H1 (cell line): ENCODE measurements around the gene HOXD10. TPM values are rescaled to one million over a fixed set of nuclear protein-coding genes. Genes with fewer than 3 reads are reported as not detected.
A peak's percentile ranks its signal among the peaks of the same experiment; 100 is the strongest.

Experiments used
- CTCF ChIA-PET: fragments of 300-600 bp; sonication (Branson Sonifier 250); formaldehyde crosslinking; loops from one replicate; lab custom pipeline; 2021; ENCODE audit not compliant: partially characterized antibody; lab: Charles Lee
- POLR2A ChIA-PET: fragments of 300-600 bp; sonication (Branson Sonifier 250); formaldehyde crosslinking; loops from one replicate; lab custom pipeline; 2021; ENCODE audit warnings: inconsistent platforms; ENCODE audit not compliant: partially characterized antibody; lab: Charles Lee
- DNase-seq, 2 experiments: peaks; one replicate each; pipeline versions ENCODE4 v3.0.0 to v3.0.0-alpha.2; 2010 to 2022; ENCODE audit warnings: low spot score in 2 of 2, low read depth in 1 of 2, mixed read lengths in 1 of 2
- FAIRE-seq: peaks from 2 replicates; lab custom pipeline; 2011; peaks lifted over from hg19 to GRCh38; lab: Jason Lieb, UNC
- H2AFZ ChIP-seq: 2 replicates; pipeline ENCODE4 v1.8.1; 2012; ENCODE audit warnings: low read length, inconsistent platforms
- H2AK5ac ChIP-seq: 2 replicates; pipeline ENCODE4 v1.6.1; 2013; ENCODE audit warnings: low read depth, low read length
- H2BK120ac ChIP-seq: replicated peaks from 2 replicates; pipeline ENCODE3; 2013; ENCODE audit warnings: low read depth, low read length, inconsistent platforms
- H2BK12ac ChIP-seq: 2 replicates; pipeline ENCODE4 v1.6.1; 2013; ENCODE audit warnings: low read depth, low read length
- H2BK15ac ChIP-seq: 2 replicates; pipeline ENCODE4 v1.6.1; 2013; ENCODE audit warnings: low read length
- H2BK20ac ChIP-seq: 2 replicates; pipeline ENCODE4 v1.6.1; 2013; ENCODE audit warnings: low read length
- H2BK5ac ChIP-seq: 2 replicates; pipeline ENCODE4 v1.6.1; 2013; ENCODE audit warnings: low read depth, low read length
- H3K14ac ChIP-seq: 2 replicates; pipeline ENCODE4 v1.6.1; 2013; ENCODE audit warnings: inconsistent platforms; ENCODE audit not compliant: insufficient read length
- H3K18ac ChIP-seq: 2 replicates; pipeline ENCODE4 v1.6.1; 2013; ENCODE audit warnings: low read length; ENCODE audit errors: extremely low read depth
- H3K23ac ChIP-seq: 2 replicates; pipeline ENCODE4 v1.6.1; 2013; ENCODE audit warnings: inconsistent platforms; ENCODE audit not compliant: insufficient read length
- H3K23me2 ChIP-seq: 2 replicates; pipeline ENCODE4 v1.6.1; 2013; ENCODE audit warnings: low read depth, low read length
- H3K27ac ChIP-seq: 2 replicates; pipeline ENCODE4 v1.6.1; 2011; ENCODE audit warnings: low read depth, low read length, inconsistent platforms
- H3K27me3 ChIP-seq, 4 experiments: replicated peaks in 1 of 4; 1 replicate in 1 of 4; 2 replicates in 3 of 4; pipeline versions ENCODE4 v1.6.1 to v1.8.1; 2011 to 2013; ENCODE audit warnings: low read length in 3 of 4, mild to moderate bottlenecking in 3 of 4, inconsistent platforms in 2 of 4, mixed read lengths in 2 of 4, moderate library complexity in 1 of 4; ENCODE audit not compliant: control insufficient read depth in 3 of 4, insufficient read depth in 3 of 4; ENCODE audit errors: extremely low read depth in 1 of 4
- H3K36me3 ChIP-seq, 4 experiments: 2 replicates each; pipeline versions ENCODE4 v1.6.1 to v1.8.1; 2011 to 2013; ENCODE audit warnings: mild to moderate bottlenecking in 4 of 4, low read length in 3 of 4, moderate library complexity in 2 of 4, control low read depth in 1 of 4, inconsistent platforms in 1 of 4; ENCODE audit not compliant: insufficient read depth in 4 of 4, control insufficient read depth in 2 of 4
- H3K4ac ChIP-seq: replicated peaks from 2 replicates; pipeline ENCODE3; 2013; ENCODE audit warnings: low read length, low read depth, mixed read lengths, inconsistent platforms; ENCODE audit not compliant: insufficient read length
- H3K4me1 ChIP-seq, 4 experiments: replicated peaks in 1 of 4; 1 replicate in 1 of 4; 2 replicates in 3 of 4; pipeline versions ENCODE4 v1.6.1 to v1.8.1; 2011 to 2013; ENCODE audit warnings: low read length in 3 of 4, inconsistent platforms in 2 of 4, mixed read lengths in 1 of 4; ENCODE audit not compliant: insufficient read depth in 4 of 4, control insufficient read depth in 3 of 4
- H3K4me2 ChIP-seq, 2 experiments: 2 replicates each; pipeline versions ENCODE4 v1.6.1 to v1.8.1; 2011 to 2013; ENCODE audit warnings: low read depth in 2 of 2, low read length in 2 of 2, control low read depth in 1 of 2, inconsistent platforms in 1 of 2, mild to moderate bottlenecking in 1 of 2; ENCODE audit not compliant: insufficient read depth in 1 of 2
- H3K4me3 ChIP-seq, 4 experiments: fragments of 200-600, 300-600 bp in 1 of 4; sonication (generic), shearing (Covaris generic), sonication (Bioruptor Twin) in 1 of 4; 2 replicates each; pipeline versions ENCODE4 v1.5.1 to v1.8.1; 2011 to 2016; ENCODE audit warnings: low read length in 4 of 4, low read depth in 3 of 4, control low read depth in 2 of 4, inconsistent platforms in 2 of 4, mild to moderate bottlenecking in 2 of 4, mixed read lengths in 1 of 4, moderate library complexity in 1 of 4; ENCODE audit not compliant: insufficient read depth in 2 of 4; ENCODE audit errors: extremely low read depth in 1 of 4
- H3K56ac ChIP-seq: replicated peaks from 2 replicates; pipeline ENCODE3; 2013; ENCODE audit warnings: low read depth, mild to moderate bottlenecking, mixed read lengths, low read length, inconsistent platforms; ENCODE audit not compliant: insufficient read length
- H3K79me1 ChIP-seq: 2 replicates; pipeline ENCODE4 v1.6.1; 2013; ENCODE audit warnings: low read depth, low read length, control low read depth
- H3K79me2 ChIP-seq, 2 experiments: 2 replicates each; pipeline versions ENCODE4 v1.6.1 to v1.8.1; 2012 to 2013; ENCODE audit warnings: low read length in 2 of 2, mild to moderate bottlenecking in 2 of 2, inconsistent platforms in 1 of 2; ENCODE audit not compliant: insufficient read depth in 2 of 2, control insufficient read depth in 1 of 2
- H3K9ac ChIP-seq, 4 experiments: replicated peaks in 1 of 4; 1 replicate in 1 of 4; 2 replicates in 3 of 4; pipeline versions ENCODE4 v1.6.1 to v1.8.1; 2011 to 2013; ENCODE audit warnings: low read depth in 3 of 4, low read length in 3 of 4, control low read depth in 2 of 4, mild to moderate bottlenecking in 2 of 4, moderate library complexity in 2 of 4, inconsistent platforms in 1 of 4; ENCODE audit errors: extremely low read depth in 1 of 4
- H3K9me3 ChIP-seq, 2 experiments: 2 replicates each; pipeline versions ENCODE4 v1.6.1 to v1.8.1; 2012 to 2013; ENCODE audit warnings: mild to moderate bottlenecking in 2 of 2, moderate library complexity in 2 of 2, control low read depth in 1 of 2, inconsistent platforms in 1 of 2, low read depth in 1 of 2, low read length in 1 of 2, mixed read lengths in 1 of 2; ENCODE audit not compliant: insufficient read depth in 2 of 2
- H4K20me1 ChIP-seq, 2 experiments: replicated peaks in 1 of 2; 2 replicates each; pipeline versions ENCODE3 to v1.8.1; 2011 to 2013; ENCODE audit warnings: inconsistent platforms in 2 of 2, low read length in 2 of 2, mild to moderate bottlenecking in 1 of 2; ENCODE audit not compliant: insufficient read depth in 2 of 2, control insufficient read depth in 1 of 2
- H4K5ac ChIP-seq: 2 replicates; pipeline ENCODE4 v1.6.1; 2013; ENCODE audit warnings: low read length, low read depth, mixed read lengths, inconsistent platforms; ENCODE audit not compliant: insufficient read length
- H4K8ac ChIP-seq: 2 replicates; pipeline ENCODE4 v1.8.0; 2013; ENCODE audit warnings: mild to moderate bottlenecking, moderate library complexity, low read length, inconsistent platforms; ENCODE audit not compliant: insufficient read depth; ENCODE audit errors: extremely low read depth
- H4K91ac ChIP-seq: replicated peaks from 2 replicates; pipeline ENCODE3; 2013; ENCODE audit warnings: low read length, mixed read lengths, inconsistent platforms; ENCODE audit not compliant: insufficient read length
- BRCA1 ChIP-seq: IDR thresholded peaks from 2 replicates; pipeline ENCODE4 v1.6.1; 2012; ENCODE audit warnings: low read depth, low read length, improper control_type of control experiment
- EGR1 ChIP-seq: IDR thresholded peaks from 2 replicates; pipeline ENCODE4 v1.6.1; 2011; ENCODE audit warnings: low read depth, low read length, borderline replicate concordance
- GABPA ChIP-seq: IDR thresholded peaks from 2 replicates; pipeline ENCODE4 v1.6.1; 2011; ENCODE audit warnings: mild to moderate bottlenecking, low read length, moderate library complexity, borderline replicate concordance; ENCODE audit not compliant: insufficient read depth
- JUN ChIP-seq: IDR thresholded peaks from 2 replicates; pipeline ENCODE4 v1.6.1; 2011; ENCODE audit warnings: low read depth, mild to moderate bottlenecking, improper control_type of control experiment, low read length
- POU5F1 ChIP-seq: IDR thresholded peaks from 2 replicates; pipeline ENCODE4 v1.6.1; 2011; ENCODE audit warnings: low read depth, mild to moderate bottlenecking, low read length, moderate library complexity
- RXRA ChIP-seq: IDR thresholded peaks from 2 replicates; pipeline ENCODE4 v1.6.1; 2011; ENCODE audit warnings: low read depth, mild to moderate bottlenecking, low read length, moderate library complexity; ENCODE audit not compliant: insufficient read depth
- SIN3A ChIP-seq, 2 experiments: IDR thresholded peaks in 1 of 2; conservative IDR thresholded peaks in 1 of 2; 2 replicates each; pipeline ENCODE4 v1.6.1; 2011 to 2012; ENCODE audit warnings: low read length in 2 of 2, improper control_type of control experiment in 1 of 2, low read depth in 1 of 2, mild to moderate bottlenecking in 1 of 2
- SIRT6 ChIP-seq: IDR thresholded peaks from one replicate; pipeline ENCODE4 v1.7.1; 2012; ENCODE audit warnings: low read length, inconsistent platforms
- SP1 ChIP-seq: IDR thresholded peaks from 2 replicates; pipeline ENCODE4 v1.6.1; 2011; ENCODE audit warnings: low read depth, low read length
- SRF ChIP-seq: IDR thresholded peaks from 2 replicates; pipeline ENCODE4 v1.6.1; 2011; ENCODE audit warnings: mild to moderate bottlenecking, low read depth, low read length, moderate library complexity
- YY1 ChIP-seq: IDR thresholded peaks from 2 replicates; pipeline ENCODE4 v1.6.1; 2011; ENCODE audit warnings: low read depth, mild to moderate bottlenecking, low read length
- ZNF274 ChIP-seq: IDR thresholded peaks from 2 replicates; pipeline ENCODE4 v1.7.0; 2012; ENCODE audit warnings: low read length, borderline replicate concordance; ENCODE audit errors: extremely low read depth
- WGBS, 2 experiments: shearing (Covaris generic) in 1 of 2; methylation state at CpG; one replicate each; pipeline versions ENCODE4 v1.1.6 to v1.1.7; 2013 to 2015; ENCODE audit warnings: low lambda C conversion rate in 2 of 2, mixed read lengths in 2 of 2, inconsistent platforms in 1 of 2, low coverage in 1 of 2, missing lambda C conversion rate in 1 of 2; ENCODE audit not compliant: insufficient replicate concordance in 2 of 2, insufficient coverage in 1 of 2, insufficient read length in 1 of 2; ENCODE audit errors: extremely low coverage in 1 of 2, missing lambda C conversion rate in 1 of 2; 5-methylcytosine and 5-hydroxymethylcytosine counted together
- polyA plus RNA-seq, 7 experiments: library from polyadenylated mRNA; depleted of rRNA in 3 of 7; stranded (reverse) in 5 of 7; unstranded in 2 of 7; fragments of >200 nt in 5 of 7; fragments of 200-250 nt in 2 of 7; gene quantifications; 1 replicate in 5 of 7; 2 replicates in 1 of 7; 4 replicates in 1 of 7; pipeline versions ENCODE4 v1.2.1 to v1.2.3, GENCODE V29; 2011 to 2013; ENCODE audit warnings: missing spikeins in 2 of 7, mixed read lengths in 2 of 7
- total RNA-seq: library from RNA; stranded (reverse); fragmentation: NEBNext Ultra II Directional; extraction: Animal tissue kit (Norgen Biotek cat#: 25700); gene quantifications from 2 replicates; pipeline ENCODE4 v1.2.1, GENCODE V29; 2021

HOXD10 gene
- total and polyA plus RNA-seq, 2 of the 8 experiments (the other 6 are each of a cell fraction or from before 2014, with no cell fraction given), result not detected

DNA sequence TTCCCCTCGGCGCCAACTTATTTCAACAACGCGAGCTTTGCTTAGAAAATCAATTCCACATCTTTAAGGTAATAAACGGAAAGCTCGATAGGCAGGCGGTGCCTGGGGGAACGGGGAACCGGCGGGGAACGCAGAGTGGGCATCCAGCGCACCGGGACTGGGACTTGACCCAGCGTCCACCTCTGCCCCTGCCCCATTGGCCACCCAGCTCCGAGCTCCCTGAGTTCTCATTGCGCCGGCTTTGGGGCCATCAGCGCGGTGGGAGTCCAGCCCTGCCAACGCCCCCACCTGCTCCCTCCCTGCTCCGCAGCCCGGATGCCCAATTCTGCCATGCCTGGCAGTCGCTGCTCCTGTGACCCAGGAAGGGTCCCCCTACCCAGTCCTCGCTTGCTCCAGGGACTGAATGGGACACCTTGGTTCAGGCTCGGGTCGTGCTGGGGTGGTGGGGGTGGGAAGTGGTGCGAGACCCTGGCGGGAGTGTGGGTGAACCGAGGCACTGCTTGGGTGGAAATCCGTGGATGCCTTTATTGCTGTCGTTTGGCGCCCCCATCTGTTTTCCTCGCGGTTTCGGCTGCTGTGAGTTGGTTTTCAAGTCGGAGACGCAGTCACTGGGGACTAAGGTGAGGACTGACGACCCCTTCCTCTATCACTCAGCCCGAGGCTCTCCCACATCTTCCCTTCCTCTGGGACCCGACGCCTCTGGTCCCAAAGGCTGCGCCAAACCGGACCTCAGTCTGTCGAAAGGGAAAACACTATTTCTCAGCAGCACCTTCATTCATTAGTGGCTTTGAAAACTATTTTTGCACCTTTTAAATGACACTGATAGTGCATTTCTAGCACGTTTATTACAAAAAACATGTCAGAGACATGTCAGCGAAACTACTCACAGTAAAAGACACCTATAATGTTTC, 30.5 kb upstream of the HOXD10 start:
- no peak for FAIRE-seq
- no peak overlapping the region for H2BK20ac ChIP-seq
- H3K18ac ChIP-seq, result no peak overlapping the region
- peak overlapping the region in 3 of 4 experiments; percentile 1 to 52 (median 14); a peak in 4 of 8 replicates for H3K4me3 ChIP-seq
- no peak overlapping the region for H2BK15ac ChIP-seq
- H2BK5ac ChIP-seq, result no peak overlapping the region
- no peak overlapping the region for H3K14ac ChIP-seq
- POLR2A ChIA-PET, result interaction anchor here (1.7 kb wide), 1 partner anchor 10 kb away, joined by 8 read pairs; no protein-coding TSS in a partner anchor
- H3K79me2 ChIP-seq, result no peaks in the 10 kb centered on the region
- H2BK120ac ChIP-seq, result no peak overlapping the region
- no peak overlapping the region for H4K91ac ChIP-seq
- H2BK12ac ChIP-seq, result no peak overlapping the region
- no peaks in the 10 kb centered on the region for H3K79me1 ChIP-seq
- no peak overlapping the region for H3K23ac ChIP-seq
- H3K9me3 ChIP-seq, result no peaks in the 10 kb centered on the region
- 4% methylated on average over 45 of the region's 46 CpGs; no CpG with 5 or more reads in 1 of the 2 experiments for WGBS, 2 experiments
- no peak overlapping the region for H2AFZ ChIP-seq
- no peak overlapping the region for H3K56ac ChIP-seq
- peaks cover 0 to 19% (median 8%) of the 10 kb centered on the region in 4 experiments; a peak in 5 of 7 replicates for H3K4me1 ChIP-seq
- H3K9ac ChIP-seq, result no peak overlapping the region
- no peak overlapping the region for H2AK5ac ChIP-seq
- no peak overlapping the region for H4K5ac ChIP-seq
- H3K27me3 ChIP-seq, result peaks cover 97 to 100% (median 100%) of the 10 kb centered on the region in 4 experiments
- peaks cover 2% of the 10 kb centered on the region; the same call in 1 of the 2 replicates for H3K23me2 ChIP-seq
- peaks cover 0 to 7% (median 0%) of the 10 kb centered on the region in 4 experiments; a peak in 1 of 8 replicates for H3K36me3 ChIP-seq
- CTCF ChIA-PET, result interaction anchor here (0.7 to 7.8 kb wide), 25 partner anchors 10 to 833 kb away, joined by 3 to 130 read pairs (median 3); partner anchors contain the start of gene HOXD12
- peak overlapping the region; percentile 4 to 69 for H3K4me2 ChIP-seq
- H4K8ac ChIP-seq, result peak overlapping the region; percentile 18; the same call in 1 of the 2 replicates
- peak in 1 of 2 experiments; percentile 73 for DNase-seq
- H3K27ac ChIP-seq, result no peak overlapping the region
- H3K4ac ChIP-seq, result no peak overlapping the region
- peaks cover 15 to 35% of the 10 kb centered on the region in 2 experiments for H4K20me1 ChIP-seq
- TF ChIP-seq SP1 (0 out of 2 replicates have a peak, but pooled peaks have one; percentile 10), RXRA (no peak), GABPA (no peak), SIRT6 (no peak), BRCA1 (no peak), SRF (no peak), JUN (no peak), YY1 (no peak), EGR1 (no peak), SIN3A (conservative IDR thresholded peaks at IDR 0.05 in 1 of 2, IDR thresholded peaks at IDR 0.05 in 1 of 2; ENCODE audit: low read depth in 1 of 2, low read length in 2 of 2) (no peak), POU5F1 (no peak), ZNF274 (no peak)
